Measurements from ENCODE around the gene CYSLTR2. TPM values are rescaled to one million over a fixed set of nuclear protein-coding genes. Genes with fewer than 3 reads are reported as not detected.

The CYSLTR2 gene
- total RNA-seq, 2 donors from 2014 or later, result 0.10 to 0.80 TPM

- intact Hi-C loops (cut with DNase I), result no loop called here
- Histone ChIP-seq H3K9ac (ENCODE audit: low read depth in 2 of 2, low read length in 2 of 2) (no peak overlapping the region), H3K9me3 (no peaks in the 10 kb centered on the region), H3K4me1 (no peaks in the 10 kb centered on the region), H3K4me3 (no peak overlapping the region), H3K36me3 (no peaks in the 10 kb centered on the region), H3K27ac (peak overlapping the region; percentile 24), H3K27me3 (no peaks in the 10 kb centered on the region)
- no peak for DNase-seq
- TF ChIP-seq, protein P1, sequence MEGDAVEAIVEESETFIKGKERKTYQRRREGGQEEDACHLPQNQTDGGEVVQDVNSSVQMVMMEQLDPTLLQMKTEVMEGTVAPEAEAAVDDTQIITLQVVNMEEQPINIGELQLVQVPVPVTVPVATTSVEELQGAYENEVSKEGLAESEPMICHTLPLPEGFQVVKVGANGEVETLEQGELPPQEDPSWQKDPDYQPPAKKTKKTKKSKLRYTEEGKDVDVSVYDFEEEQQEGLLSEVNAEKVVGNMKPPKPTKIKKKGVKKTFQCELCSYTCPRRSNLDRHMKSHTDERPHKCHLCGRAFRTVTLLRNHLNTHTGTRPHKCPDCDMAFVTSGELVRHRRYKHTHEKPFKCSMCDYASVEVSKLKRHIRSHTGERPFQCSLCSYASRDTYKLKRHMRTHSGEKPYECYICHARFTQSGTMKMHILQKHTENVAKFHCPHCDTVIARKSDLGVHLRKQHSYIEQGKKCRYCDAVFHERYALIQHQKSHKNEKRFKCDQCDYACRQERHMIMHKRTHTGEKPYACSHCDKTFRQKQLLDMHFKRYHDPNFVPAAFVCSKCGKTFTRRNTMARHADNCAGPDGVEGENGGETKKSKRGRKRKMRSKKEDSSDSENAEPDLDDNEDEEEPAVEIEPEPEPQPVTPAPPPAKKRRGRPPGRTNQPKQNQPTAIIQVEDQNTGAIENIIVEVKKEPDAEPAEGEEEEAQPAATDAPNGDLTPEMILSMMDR (IDR thresholded peaks at IDR 0.05), result no peak
Observed at GRCh38 chr13:48636550-48636949, 17.2 kb upstream of the CYSLTR2 start.

- Histone ChIP-seq H3K36me3 (no peaks in the 10 kb centered on the region), H3K4me3 (no peak overlapping the region), H3K27ac (no peak overlapping the region), H3K9ac (ENCODE audit: low read depth in 2 of 2, low read length in 2 of 2) (no peak overlapping the region), H3K27me3 (no peaks in the 10 kb centered on the region), H3K4me1 (no peaks in the 10 kb centered on the region), H3K9me3 (no peaks in the 10 kb centered on the region)
- intact Hi-C loops (cut with DNase I), result no loop called here
- DNase-seq, result no peak
- TF ChIP-seq, protein P1 (IDR thresholded peaks at IDR 0.05), result no peak
Observed at GRCh38 chr13:48637601-48638000, 16.1 kb upstream of the CYSLTR2 start.

DNA sequence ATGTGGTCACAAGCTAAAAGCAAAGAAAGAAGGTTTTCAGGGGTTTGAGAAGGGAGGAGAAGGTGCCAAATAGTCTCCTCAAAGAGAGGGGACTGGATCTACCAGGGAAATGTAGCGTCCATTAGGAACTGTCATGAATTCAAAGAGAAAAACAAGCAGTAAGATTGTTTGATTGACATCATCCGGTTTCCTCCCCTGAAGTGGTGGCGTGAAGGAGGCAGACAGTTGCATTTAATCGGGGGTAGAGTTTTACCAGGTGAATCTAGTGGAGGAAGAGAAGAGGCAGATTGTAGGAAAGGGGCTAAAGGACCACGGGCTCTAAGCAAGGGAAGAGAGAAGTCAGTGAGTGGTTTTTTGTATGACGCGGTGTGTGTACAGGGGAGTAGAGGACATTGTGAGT is 13.0 kb upstream of the CYSLTR2 start:
- intact Hi-C loops (cut with DNase I), result no loop called here
- no peaks in the 10 kb centered on the region for H3K27me3 ChIP-seq
- DNase-seq, result no peak
- H3K4me3 ChIP-seq, result no peak overlapping the region
- no peak overlapping the region for H3K27ac ChIP-seq
- TF ChIP-seq, protein P1 (IDR thresholded peaks at IDR 0.05), result no peak
- no peaks in the 10 kb centered on the region for H3K4me1 ChIP-seq
- no peaks in the 10 kb centered on the region for H3K36me3 ChIP-seq
- H3K9ac ChIP-seq (ENCODE audit: low read depth in 2 of 2, low read length in 2 of 2), result no peak overlapping the region
- H3K9me3 ChIP-seq, result no peaks in the 10 kb centered on the region

DNA sequence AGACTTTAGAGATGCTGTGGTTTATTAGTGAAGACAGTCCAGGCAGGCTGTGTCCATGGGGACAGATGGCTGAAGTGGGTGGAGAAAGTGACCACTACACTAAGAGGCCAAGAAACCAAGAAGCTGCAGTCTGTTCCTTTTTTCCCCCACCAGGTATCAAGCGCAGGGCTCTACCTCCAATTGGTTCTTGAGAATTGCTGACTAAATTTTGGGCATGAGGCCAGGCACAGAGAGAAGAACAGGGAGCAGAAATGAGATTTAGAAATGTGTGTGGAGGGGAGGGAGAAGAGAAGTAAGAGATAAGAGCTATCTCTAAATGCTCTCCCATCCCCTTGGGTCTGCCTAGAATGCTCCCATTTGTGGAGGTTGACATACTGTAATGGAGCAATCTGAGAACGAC is 12.3 kb upstream of the CYSLTR2 start:
- Histone ChIP-seq H3K4me3 (no peak overlapping the region), H3K27me3 (no peaks in the 10 kb centered on the region), H3K27ac (no peak overlapping the region), H3K36me3 (no peaks in the 10 kb centered on the region), H3K4me1 (no peaks in the 10 kb centered on the region), H3K9me3 (no peaks in the 10 kb centered on the region), H3K9ac (ENCODE audit: low read depth in 2 of 2, low read length in 2 of 2) (no peak overlapping the region)
- TF ChIP-seq, protein P1 (IDR thresholded peaks at IDR 0.05), result no peak
- DNase-seq, result no peak
- intact Hi-C loops (cut with DNase I), result no loop called here

DNA sequence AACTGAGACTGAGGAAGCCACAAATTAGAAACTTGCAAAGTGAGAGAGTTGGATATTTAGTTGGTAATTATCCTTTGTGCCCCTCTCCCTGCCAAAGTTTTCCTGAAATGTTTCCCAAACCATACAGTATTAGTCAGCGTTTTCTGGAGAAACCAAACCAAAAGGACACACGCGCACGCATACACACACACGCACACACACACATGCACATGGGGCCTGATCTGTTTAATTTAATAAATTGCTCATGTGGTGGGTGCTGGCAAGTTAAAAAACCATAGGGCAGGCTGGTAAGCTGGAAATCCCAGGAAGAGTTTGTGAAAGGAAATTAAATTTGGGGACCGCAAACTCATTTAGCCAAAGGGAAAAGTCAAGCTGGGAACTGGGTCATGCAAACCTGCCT is 11.7 kb upstream of the CYSLTR2 start:
- H3K9ac ChIP-seq (ENCODE audit: low read depth in 2 of 2, low read length in 2 of 2), result no peak overlapping the region
- no peak overlapping the region for H3K27ac ChIP-seq
- no peak overlapping the region for H3K4me3 ChIP-seq
- intact Hi-C loops (cut with DNase I), result no loop called here
- DNase-seq, result no peak
- no peaks in the 10 kb centered on the region for H3K27me3 ChIP-seq
- H3K9me3 ChIP-seq, result no peaks in the 10 kb centered on the region
- no peaks in the 10 kb centered on the region for H3K4me1 ChIP-seq
- H3K36me3 ChIP-seq, result no peaks in the 10 kb centered on the region
- TF ChIP-seq, protein P1 (IDR thresholded peaks at IDR 0.05), result no peak

DNA sequence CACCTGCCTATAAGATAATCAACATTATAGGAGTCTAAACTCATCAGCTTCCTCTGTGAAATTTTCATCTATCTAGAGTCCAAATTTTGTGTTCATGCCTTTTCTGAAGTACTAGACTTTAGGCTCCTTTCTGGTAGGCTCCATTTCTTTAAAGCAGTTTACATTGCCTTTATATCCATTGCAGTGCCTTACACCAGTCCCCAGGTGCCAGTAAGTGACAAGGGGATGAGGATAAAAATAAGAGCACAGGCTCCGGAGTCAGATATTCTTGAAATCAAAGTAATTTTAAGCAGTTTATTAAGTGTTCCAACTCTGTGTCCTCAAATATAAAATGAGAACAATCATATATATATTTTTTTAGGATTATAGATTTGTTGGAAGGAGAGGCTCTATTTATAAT is 10.6 kb upstream of the CYSLTR2 start:
- no peak overlapping the region for H3K27ac ChIP-seq
- no peaks in the 10 kb centered on the region for H3K9me3 ChIP-seq
- H3K9ac ChIP-seq (ENCODE audit: low read depth in 2 of 2, low read length in 2 of 2), result no peak overlapping the region
- DNase-seq, result no peak
- no peaks in the 10 kb centered on the region for H3K27me3 ChIP-seq
- H3K4me3 ChIP-seq, result no peak overlapping the region
- H3K4me1 ChIP-seq, result no peaks in the 10 kb centered on the region
- intact Hi-C loops (cut with DNase I), result no loop called here
- no peaks in the 10 kb centered on the region for H3K36me3 ChIP-seq
- TF ChIP-seq, protein P1 (IDR thresholded peaks at IDR 0.05), result no peak

Measured in colonic mucosa (tissue), 4 donors.